ENCODE measurements around the gene C11orf68. TPM values are rescaled to one million over a fixed set of nuclear protein-coding genes. Genes with fewer than 3 reads are reported as not detected.

Gene C11orf68
- total and polyA plus RNA-seq, 2 of the 8 experiments (the other 6 are each of a cell fraction or from before 2014, with no cell fraction given) = 24.0 to 51.2 TPM

- no peak overlapping the region for H4K91ac ChIP-seq (replicated peaks; ENCODE audit: insufficient read length, low read length)
- no peak overlapping the region for H3K27ac ChIP-seq (ENCODE audit: low read depth, low read length)
- no peak overlapping the region for H3K18ac ChIP-seq (ENCODE audit: extremely low read depth, low read length)
- H3K79me1 ChIP-seq (ENCODE audit: low read depth, low read length) = no peaks in the 10 kb centered on the region; the same call in 1 of the 2 replicates
- H3K9me3 ChIP-seq (ENCODE audit: insufficient read depth in 2 of 2, low read depth in 1 of 2, low read length in 1 of 2) = no peaks in the 10 kb centered on the region
- no peak overlapping the region for H3K4me2 ChIP-seq (ENCODE audit: insufficient read depth in 1 of 2, low read depth in 2 of 2, low read length in 2 of 2)
- no peak overlapping the region for H2AK5ac ChIP-seq (ENCODE audit: low read depth, low read length)
- H2BK120ac ChIP-seq (replicated peaks; ENCODE audit: low read depth, low read length) = no peak overlapping the region
- H3K9ac ChIP-seq (replicated peaks in 1 of 4; ENCODE audit: extremely low read depth in 1 of 4, low read depth in 3 of 4, low read length in 3 of 4) = no peak overlapping the region
- no peak overlapping the region for H2BK5ac ChIP-seq (ENCODE audit: low read depth, low read length)
- no peak overlapping the region for H2BK12ac ChIP-seq (ENCODE audit: low read depth, low read length)
- no peak overlapping the region for H3K4me3 ChIP-seq (ENCODE audit: extremely low read depth in 1 of 4, insufficient read depth in 2 of 4, low read depth in 3 of 4, low read length in 4 of 4)
- peaks cover 4 to 24% (median 19%) of the 10 kb centered on the region in 4 experiments for H3K27me3 ChIP-seq (replicated peaks in 1 of 4; ENCODE audit: control insufficient read depth in 3 of 4, extremely low read depth in 1 of 4, insufficient read depth in 3 of 4, low read length in 3 of 4)
- H3K23ac ChIP-seq (ENCODE audit: insufficient read length) = no peak overlapping the region
- FAIRE-seq (no peak), DNase-seq (ENCODE audit: low read depth in 1 of 2, low spot score in 2 of 2) (no peak)
- H3K4ac ChIP-seq (replicated peaks; ENCODE audit: insufficient read length, low read depth, low read length) = no peak overlapping the region
- H2BK20ac ChIP-seq (ENCODE audit: low read length) = no peak overlapping the region
- 93% methylated on average over 15 of the region's 16 CpGs; no CpG with 5 or more reads in 1 of the 2 experiments for WGBS, 2 experiments (ENCODE audit: extremely low coverage in 1 of 2, insufficient coverage in 1 of 2, insufficient read length in 1 of 2, insufficient replicate concordance in 2 of 2, low coverage in 1 of 2, low lambda C conversion rate in 2 of 2, missing lambda C conversion rate in 1 of 2)
- peaks cover 0 to 23% (median 10%) of the 10 kb centered on the region in 4 experiments; a peak in 5 of 7 replicates for H3K4me1 ChIP-seq (replicated peaks in 1 of 4; ENCODE audit: control insufficient read depth in 3 of 4, insufficient read depth in 4 of 4, low read length in 3 of 4)
- H2AFZ ChIP-seq (ENCODE audit: low read length) = no peak overlapping the region
- H4K5ac ChIP-seq (ENCODE audit: insufficient read length, low read depth, low read length) = no peak overlapping the region
- no peak overlapping the region for H4K8ac ChIP-seq (ENCODE audit: extremely low read depth, insufficient read depth, low read length)
- no peak overlapping the region for H2BK15ac ChIP-seq (ENCODE audit: low read length)
- H3K79me2 ChIP-seq (ENCODE audit: control insufficient read depth in 1 of 2, insufficient read depth in 2 of 2, low read length in 2 of 2) = no peaks in the 10 kb centered on the region
- ChIA-PET CTCF (ENCODE audit: partially characterized antibody) (interaction anchor here (0.6 to 19.6 kb wide), 13 partner anchors 8 to 958 kb away, joined by 3 to 283 read pairs (median 4); partner anchors contain the start of gene EFEMP2), POLR2A (ENCODE audit: partially characterized antibody) (interaction anchor here (0.7 to 39.7 kb wide), 7 partner anchors 9 to 174 kb away, joined by 3 to 1071 read pairs (median 5); partner anchors contain the start of genes C11orf68, CFL1, EFEMP2 and MUS81)
- no peak overlapping the region for H3K14ac ChIP-seq (ENCODE audit: insufficient read length)
- peaks cover 17% of the 10 kb centered on the region for H3K23me2 ChIP-seq (ENCODE audit: low read depth, low read length)
- H4K20me1 ChIP-seq (replicated peaks in 1 of 2; ENCODE audit: control insufficient read depth in 1 of 2, insufficient read depth in 2 of 2, low read length in 2 of 2) = peaks cover 0 to 4% of the 10 kb centered on the region in 2 experiments
- H3K36me3 ChIP-seq (ENCODE audit: control insufficient read depth in 2 of 4, insufficient read depth in 4 of 4, low read length in 3 of 4) = no peaks in the 10 kb centered on the region
- H3K56ac ChIP-seq (replicated peaks; ENCODE audit: insufficient read length, low read depth, low read length) = no peak overlapping the region
- no peak for TF ChIP-seq GABPA (IDR thresholded peaks at IDR 0.05; ENCODE audit: borderline replicate concordance, insufficient read depth, low read length)
- no peak for TF ChIP-seq FOSL1 (IDR thresholded peaks at IDR 0.05; ENCODE audit: insufficient read depth, low read depth, low read length)
- no peak for TF ChIP-seq NRF1 (IDR thresholded peaks at IDR 0.05; ENCODE audit: low read depth, low read length)
- TF ChIP-seq, protein P1, sequence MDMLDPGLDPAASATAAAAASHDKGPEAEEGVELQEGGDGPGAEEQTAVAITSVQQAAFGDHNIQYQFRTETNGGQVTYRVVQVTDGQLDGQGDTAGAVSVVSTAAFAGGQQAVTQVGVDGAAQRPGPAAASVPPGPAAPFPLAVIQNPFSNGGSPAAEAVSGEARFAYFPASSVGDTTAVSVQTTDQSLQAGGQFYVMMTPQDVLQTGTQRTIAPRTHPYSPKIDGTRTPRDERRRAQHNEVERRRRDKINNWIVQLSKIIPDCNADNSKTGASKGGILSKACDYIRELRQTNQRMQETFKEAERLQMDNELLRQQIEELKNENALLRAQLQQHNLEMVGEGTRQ (IDR thresholded peaks at IDR 0.05; ENCODE audit: low read length) = no peak
- TF ChIP-seq SIRT6 (IDR thresholded peaks at IDR 0.05; ENCODE audit: low read length) = no peak
- no peak for TF ChIP-seq SP2 (IDR thresholded peaks at IDR 0.05; ENCODE audit: low read length)
- TF ChIP-seq SIN3A (conservative IDR thresholded peaks at IDR 0.05 in 1 of 2, IDR thresholded peaks at IDR 0.05 in 1 of 2; ENCODE audit: low read depth in 1 of 2, low read length in 2 of 2) = no peak
- TF ChIP-seq JUN (IDR thresholded peaks at IDR 0.05; ENCODE audit: low read depth, low read length) = no peak
- no peak for TF ChIP-seq SP4 (IDR thresholded peaks at IDR 0.05; ENCODE audit: low read length)
- TF ChIP-seq YY1 (IDR thresholded peaks at IDR 0.05; ENCODE audit: low read depth, low read length) = no peak
- no peak for TF ChIP-seq RBBP5 (IDR thresholded peaks at IDR 0.05; ENCODE audit: borderline replicate concordance, low read depth, low read length)
- no peak for TF ChIP-seq CTBP2 (IDR thresholded peaks at IDR 0.05; ENCODE audit: borderline replicate concordance, insufficient read depth, insufficient read length, low read length)
These were observed 24.7 kb downstream of the C11orf68 start for GRCh38 chr11:65894034-65894591.
